Measurements from ENCODE around the gene LPCAT4.

DNA sequence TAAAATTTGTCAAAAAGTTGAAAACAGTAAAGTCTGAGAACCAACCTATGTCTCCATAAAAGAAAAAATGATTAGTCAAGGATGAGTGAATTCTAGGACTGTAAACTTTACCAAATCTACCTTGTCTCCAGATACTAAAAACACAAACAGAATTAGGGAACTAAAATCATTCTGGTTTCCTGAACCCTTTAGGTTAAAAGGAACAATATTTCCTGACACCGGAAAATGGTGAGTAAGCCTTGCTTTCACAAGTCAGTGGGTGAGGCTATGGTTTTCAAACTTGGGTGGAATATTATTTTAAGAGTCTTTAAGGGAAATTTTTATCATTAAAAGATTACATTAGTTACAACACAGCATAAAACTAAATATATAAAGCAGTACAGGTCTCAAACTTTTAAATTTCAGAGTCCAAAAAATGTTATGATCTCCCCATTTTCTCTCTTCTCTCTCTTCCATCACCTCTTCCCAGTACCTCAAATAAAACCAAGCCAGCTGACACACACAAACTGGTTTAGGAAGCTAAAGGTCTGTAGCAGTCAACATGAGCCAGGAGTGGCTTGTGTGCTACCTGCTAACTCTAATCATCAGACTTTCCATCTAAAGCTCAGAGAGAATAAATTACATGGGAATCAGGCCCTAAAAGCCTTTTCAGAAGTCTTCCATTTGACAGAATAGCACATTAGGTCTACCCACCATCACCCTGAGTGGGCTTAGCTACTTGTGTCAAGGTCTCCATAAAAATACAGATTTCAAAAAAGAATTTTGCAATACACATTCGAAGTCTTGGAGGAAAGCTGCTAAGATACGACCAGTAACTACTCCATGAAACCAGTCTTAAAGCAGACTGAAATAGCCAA is 31.6 kb downstream of the LPCAT4 start:
- TF ChIP-seq POLR2AphosphoS5 (IDR thresholded peaks at IDR 0.05; ENCODE audit: low read depth) (no peak), GABPA (IDR thresholded peaks at IDR 0.05; ENCODE audit: low read depth) (no peak), SPI1 (IDR thresholded peaks at IDR 0.05; ENCODE audit: borderline replicate concordance, low read depth) (no peak)
- TF ChIP-seq, protein P1, sequence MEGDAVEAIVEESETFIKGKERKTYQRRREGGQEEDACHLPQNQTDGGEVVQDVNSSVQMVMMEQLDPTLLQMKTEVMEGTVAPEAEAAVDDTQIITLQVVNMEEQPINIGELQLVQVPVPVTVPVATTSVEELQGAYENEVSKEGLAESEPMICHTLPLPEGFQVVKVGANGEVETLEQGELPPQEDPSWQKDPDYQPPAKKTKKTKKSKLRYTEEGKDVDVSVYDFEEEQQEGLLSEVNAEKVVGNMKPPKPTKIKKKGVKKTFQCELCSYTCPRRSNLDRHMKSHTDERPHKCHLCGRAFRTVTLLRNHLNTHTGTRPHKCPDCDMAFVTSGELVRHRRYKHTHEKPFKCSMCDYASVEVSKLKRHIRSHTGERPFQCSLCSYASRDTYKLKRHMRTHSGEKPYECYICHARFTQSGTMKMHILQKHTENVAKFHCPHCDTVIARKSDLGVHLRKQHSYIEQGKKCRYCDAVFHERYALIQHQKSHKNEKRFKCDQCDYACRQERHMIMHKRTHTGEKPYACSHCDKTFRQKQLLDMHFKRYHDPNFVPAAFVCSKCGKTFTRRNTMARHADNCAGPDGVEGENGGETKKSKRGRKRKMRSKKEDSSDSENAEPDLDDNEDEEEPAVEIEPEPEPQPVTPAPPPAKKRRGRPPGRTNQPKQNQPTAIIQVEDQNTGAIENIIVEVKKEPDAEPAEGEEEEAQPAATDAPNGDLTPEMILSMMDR (IDR thresholded peaks at IDR 0.05; ENCODE audit: insufficient read depth, low read length) = no peak
- TF ChIP-seq, protein P2, sequence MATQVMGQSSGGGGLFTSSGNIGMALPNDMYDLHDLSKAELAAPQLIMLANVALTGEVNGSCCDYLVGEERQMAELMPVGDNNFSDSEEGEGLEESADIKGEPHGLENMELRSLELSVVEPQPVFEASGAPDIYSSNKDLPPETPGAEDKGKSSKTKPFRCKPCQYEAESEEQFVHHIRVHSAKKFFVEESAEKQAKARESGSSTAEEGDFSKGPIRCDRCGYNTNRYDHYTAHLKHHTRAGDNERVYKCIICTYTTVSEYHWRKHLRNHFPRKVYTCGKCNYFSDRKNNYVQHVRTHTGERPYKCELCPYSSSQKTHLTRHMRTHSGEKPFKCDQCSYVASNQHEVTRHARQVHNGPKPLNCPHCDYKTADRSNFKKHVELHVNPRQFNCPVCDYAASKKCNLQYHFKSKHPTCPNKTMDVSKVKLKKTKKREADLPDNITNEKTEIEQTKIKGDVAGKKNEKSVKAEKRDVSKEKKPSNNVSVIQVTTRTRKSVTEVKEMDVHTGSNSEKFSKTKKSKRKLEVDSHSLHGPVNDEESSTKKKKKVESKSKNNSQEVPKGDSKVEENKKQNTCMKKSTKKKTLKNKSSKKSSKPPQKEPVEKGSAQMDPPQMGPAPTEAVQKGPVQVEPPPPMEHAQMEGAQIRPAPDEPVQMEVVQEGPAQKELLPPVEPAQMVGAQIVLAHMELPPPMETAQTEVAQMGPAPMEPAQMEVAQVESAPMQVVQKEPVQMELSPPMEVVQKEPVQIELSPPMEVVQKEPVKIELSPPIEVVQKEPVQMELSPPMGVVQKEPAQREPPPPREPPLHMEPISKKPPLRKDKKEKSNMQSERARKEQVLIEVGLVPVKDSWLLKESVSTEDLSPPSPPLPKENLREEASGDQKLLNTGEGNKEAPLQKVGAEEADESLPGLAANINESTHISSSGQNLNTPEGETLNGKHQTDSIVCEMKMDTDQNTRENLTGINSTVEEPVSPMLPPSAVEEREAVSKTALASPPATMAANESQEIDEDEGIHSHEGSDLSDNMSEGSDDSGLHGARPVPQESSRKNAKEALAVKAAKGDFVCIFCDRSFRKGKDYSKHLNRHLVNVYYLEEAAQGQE (IDR thresholded peaks at IDR 0.05; ENCODE audit: insufficient replicate concordance, low read depth) = no peak
